Stimulated activated CD4-positive, alpha-beta T cell treated with anti-CD3 and anti-CD28 coated beads, TNF-alpha, amount 100 ng/mL, for 4 hours (primary cell): ENCODE results near the gene C10orf143.

ENCODE experiments used
- DNase-seq, 3 experiments: peaks; one replicate each; pipeline ENCODE4 v3.0.0-alpha.2; 2020; ENCODE audit warnings: low read depth in 3 of 3

Gene C10orf143

GRCh38 chr10:130016095-130016494, 94.5 kb downstream of the C10orf143 start:
- no peak for DNase-seq

DNA sequence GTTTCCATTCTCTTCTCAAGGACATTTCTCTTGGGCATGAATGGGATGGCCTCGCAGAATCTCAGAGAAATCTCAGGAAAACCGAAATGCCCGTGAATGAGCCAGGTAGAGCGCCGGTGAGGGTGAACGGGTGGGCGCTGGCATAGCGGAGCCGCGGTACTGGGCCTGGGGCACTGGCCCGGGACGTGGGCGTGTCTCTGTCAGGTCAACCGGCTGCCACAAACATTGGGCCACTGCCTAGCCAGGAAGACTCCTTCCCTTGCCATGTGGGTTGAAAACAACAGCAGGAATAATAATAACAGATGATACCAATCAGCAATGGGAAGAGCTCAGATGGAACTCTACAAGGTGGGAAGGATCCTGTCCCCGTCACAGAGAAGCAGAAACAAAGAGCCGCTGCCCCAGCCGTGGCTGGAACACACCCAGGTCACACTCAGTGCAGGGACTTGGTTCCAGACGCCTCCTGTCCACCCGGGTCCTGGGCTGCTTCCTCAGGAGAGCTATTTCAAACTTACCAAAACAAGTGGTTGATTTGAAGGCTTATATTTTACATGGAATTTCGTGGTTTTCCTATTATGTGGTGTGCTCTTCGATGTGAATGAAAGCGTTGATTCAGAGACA, 95.4 kb downstream of the C10orf143 start:
- no peak for DNase-seq

GRCh38 chr10:130014263-130015074, 96.2 kb downstream of the C10orf143 start:
- no peak for DNase-seq
